Measurements from ENCODE around the gene LINGO3.
"Not testable (repeated sequence)": the region's sequence is repeated elsewhere in the genome, so short reads cannot be mapped to it uniquely, and the experiment has no call there.

The LINGO3 gene, protein sequence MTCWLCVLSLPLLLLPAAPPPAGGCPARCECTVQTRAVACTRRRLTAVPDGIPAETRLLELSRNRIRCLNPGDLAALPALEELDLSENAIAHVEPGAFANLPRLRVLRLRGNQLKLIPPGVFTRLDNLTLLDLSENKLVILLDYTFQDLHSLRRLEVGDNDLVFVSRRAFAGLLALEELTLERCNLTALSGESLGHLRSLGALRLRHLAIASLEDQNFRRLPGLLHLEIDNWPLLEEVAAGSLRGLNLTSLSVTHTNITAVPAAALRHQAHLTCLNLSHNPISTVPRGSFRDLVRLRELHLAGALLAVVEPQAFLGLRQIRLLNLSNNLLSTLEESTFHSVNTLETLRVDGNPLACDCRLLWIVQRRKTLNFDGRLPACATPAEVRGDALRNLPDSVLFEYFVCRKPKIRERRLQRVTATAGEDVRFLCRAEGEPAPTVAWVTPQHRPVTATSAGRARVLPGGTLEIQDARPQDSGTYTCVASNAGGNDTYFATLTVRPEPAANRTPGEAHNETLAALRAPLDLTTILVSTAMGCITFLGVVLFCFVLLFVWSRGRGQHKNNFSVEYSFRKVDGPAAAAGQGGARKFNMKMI

GRCh38 chr19:2308114-2308556 is at the start of gene LINGO3:
TSS of gene LINGO3 (minus strand) at chr19:2308154. CDS start at chr19:2291776, 16,378 bp downstream.
- DNase-seq: peak; percentile 16 to 25

- no peak for DNase-seq
Measured at GRCh38 chr19:2356036-2356646, 48.2 kb upstream of the LINGO3 start.

DNA sequence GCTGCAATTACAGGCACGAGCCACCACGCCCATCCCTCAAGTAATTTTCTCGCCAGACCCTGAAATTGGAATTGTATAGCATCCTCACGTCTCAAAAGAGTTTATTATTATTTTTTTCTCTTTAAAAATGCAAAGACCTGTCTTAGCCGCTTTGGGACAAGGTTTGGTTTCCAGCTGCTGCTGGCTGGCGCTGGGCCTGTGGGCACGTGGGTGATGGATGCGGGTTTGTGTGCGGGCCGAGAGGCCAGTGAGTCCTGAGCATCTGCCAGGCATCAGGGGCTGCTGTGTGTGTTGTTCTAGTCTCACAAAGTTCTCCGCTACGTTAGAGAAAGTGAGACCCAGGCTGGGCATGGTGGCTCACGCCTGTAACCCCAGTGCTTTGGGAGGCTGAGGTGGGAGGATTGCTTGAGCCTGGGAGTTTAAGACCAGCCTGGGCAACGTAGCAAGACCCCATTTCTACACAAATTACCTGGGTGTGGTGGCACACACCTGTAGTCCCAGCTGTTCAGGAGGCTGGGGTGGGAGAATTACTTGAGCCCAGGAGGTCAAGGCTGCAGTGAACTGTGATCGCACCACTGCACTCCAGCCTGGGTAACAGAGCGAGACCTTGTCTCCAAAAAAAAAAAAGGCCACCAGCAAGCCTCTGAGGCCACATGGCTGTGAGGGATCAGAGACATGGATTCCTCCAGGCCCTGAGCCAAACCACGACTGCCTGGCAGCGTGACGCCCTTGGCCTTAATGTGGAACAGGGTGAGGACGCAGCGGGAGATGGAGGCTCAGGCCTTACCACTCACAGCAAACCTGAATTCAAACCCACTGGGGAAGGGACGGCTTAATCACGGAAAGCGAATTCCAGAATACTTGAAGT is 47.4 kb upstream of the LINGO3 start:
- DNase-seq: no peak

- DNase-seq: no peak
Measured at GRCh38 chr19:2354670-2355069, 46.7 kb upstream of the LINGO3 start.

- DNase-seq: no peak
Measured at GRCh38 chr19:2353887-2354592, 46.1 kb upstream of the LINGO3 start.

GRCh38 chr19:2353159-2353886 is 45.4 kb upstream of the LINGO3 start:
- DNase-seq: no peak

- DNase-seq: no peak
Measured at GRCh38 chr19:2352121-2352520, 44.2 kb upstream of the LINGO3 start.

DNA sequence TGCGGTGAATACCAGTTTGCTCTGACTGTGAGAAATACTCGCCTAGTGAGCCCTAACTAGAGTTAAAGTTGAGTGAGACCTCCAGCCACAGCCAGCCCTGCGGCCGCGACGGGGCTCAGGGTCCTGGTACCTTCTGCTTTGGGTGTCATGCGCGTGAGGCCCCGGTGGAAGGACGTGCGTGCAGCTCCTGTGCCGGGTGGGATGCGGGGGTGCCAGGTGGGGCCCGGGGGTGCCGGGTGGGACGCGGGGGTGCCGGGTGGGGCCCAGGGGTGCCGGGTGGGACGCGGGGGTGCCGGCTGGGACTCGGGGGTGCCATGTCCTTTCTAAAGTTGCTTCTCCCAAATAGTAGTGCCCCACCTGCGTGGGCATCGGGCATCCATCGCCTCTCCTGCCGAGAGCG is 43.6 kb upstream of the LINGO3 start:
- DNase-seq: no peak

GRCh38 chr19:2350656-2351055 is 42.7 kb upstream of the LINGO3 start:
- DNase-seq: no peak

DNA sequence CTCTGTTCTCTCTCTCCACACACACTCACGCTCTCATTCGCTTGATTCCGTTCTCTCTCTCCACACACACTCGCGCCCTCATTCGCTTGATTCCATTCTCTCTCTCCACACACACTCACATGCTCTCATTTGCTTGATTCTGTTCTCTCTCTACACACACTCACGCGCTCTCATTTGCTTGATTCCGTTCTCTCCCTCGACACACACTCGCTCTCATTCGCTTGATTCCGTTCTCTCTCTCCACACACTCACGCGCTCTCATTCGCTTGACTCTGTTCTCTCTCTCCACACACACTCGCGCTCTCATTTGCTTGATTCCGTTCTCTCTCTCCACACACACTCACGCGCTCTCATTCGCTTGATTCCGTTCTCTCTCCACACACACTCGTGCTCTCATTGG is 41.9 kb upstream of the LINGO3 start:
- not testable (repeated sequence) for DNase-seq

DNA sequence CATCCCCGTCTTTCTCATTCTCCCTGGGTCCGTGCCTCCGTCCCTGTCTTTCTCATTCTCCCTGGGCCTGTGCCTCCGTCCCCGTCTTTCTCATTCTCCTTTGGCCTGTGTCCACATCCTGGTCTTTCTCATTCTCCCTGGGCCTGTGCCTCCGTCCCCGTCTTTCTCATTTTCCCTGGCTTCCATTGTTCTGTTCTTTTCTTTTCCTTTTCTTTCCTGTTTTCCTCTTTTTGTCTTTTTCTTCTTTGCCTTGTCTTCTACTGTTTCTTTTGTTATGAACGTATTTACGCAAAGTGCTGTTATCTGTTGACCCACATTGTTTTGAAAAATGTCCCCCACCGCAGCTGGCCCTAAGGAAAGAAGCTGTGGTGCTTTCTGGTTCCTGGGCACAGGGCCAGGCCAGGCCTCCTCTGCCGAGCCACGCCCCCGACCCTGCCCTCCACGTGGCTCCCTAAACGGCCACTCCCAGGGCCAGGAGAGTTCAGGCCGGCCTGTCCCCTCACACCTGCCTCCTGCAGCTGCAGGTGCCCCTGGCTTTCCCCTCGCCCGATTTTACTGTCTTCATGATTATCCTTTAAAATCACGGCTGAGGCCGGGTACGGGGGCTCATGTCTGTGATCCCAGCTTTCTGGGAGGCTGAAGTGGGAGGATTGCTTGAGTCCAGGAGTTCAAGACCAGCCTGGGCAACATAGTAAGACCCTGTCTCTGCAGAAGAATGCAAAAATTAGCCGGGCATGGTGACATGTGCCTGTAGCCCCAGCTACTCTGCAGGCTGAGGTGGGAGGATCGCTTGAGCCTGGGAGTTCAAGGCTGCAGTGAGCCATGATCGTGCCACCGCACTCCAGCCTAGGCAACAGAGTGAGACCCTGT is 38.1 kb upstream of the LINGO3 start:
- no peak for DNase-seq

- DNase-seq: no peak
Measured at GRCh38 chr19:2345076-2345475, 37.1 kb upstream of the LINGO3 start.

GRCh38 chr19:2344381-2344870 is 36.5 kb upstream of the LINGO3 start:
- no peak for DNase-seq

GRCh38 chr19:2343289-2343982 is 35.5 kb upstream of the LINGO3 start:
- no peak for DNase-seq

- DNase-seq: no peak
Measured at GRCh38 chr19:2342656-2343288, 34.8 kb upstream of the LINGO3 start.

DNA sequence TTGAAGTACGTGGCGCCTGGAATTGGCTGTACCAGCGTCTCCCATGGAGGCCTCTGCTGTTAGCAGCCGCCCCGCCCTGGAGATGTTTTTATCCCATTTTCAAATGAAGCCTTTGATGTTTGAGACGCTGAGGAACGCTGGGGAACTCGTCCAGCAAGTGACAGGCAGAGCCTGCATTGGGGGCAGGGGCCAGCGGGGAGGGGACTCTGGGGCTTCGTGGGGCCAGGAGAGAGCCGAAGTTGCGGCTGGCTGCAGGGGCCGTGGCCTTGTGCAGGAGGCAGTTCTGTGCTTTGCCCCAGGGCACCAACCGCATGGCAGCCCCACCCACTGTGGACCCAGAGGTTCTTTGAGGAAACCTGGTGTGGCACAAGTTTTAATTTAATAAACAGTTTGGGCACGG is 34.0 kb upstream of the LINGO3 start:
- no peak for DNase-seq

GRCh38 chr19:2341244-2341751 is 33.3 kb upstream of the LINGO3 start:
- DNase-seq: no peak

- no peak for DNase-seq
Measured at GRCh38 chr19:2340496-2341243, 32.7 kb upstream of the LINGO3 start.
